Transverse colon (tissue), 3 donors: Measurements from ENCODE around the gene NCAPD2.

Experiments
- POLR2A ChIP-seq: fragments of 450-650 bp; IDR thresholded peaks from one replicate; pipeline ENCODE4 v1.6.1; 2016; ENCODE audit warnings: antibody characterized with exemption, mild to moderate bottlenecking, moderate library complexity
- TF ChIP-seq, protein P1 (sequence below), 5 experiments: fragments of 200-600 bp in 3 of 5; fragments of 450-650 bp in 2 of 5; sonication (generic) in 3 of 5; IDR thresholded peaks; 1 replicate in 2 of 5; 2 replicates in 3 of 5; pipeline ENCODE4 v1.5.1; 2016 to 2017; ENCODE audit warnings: antibody characterized with exemption in 5 of 5, inconsistent platforms in 3 of 5, mild to moderate bottlenecking in 2 of 5, moderate library complexity in 1 of 5

GRCh38 chr12:6452245-6452943 is 41.5 kb upstream of the NCAPD2 start:
- TF ChIP-seq, protein P1, sequence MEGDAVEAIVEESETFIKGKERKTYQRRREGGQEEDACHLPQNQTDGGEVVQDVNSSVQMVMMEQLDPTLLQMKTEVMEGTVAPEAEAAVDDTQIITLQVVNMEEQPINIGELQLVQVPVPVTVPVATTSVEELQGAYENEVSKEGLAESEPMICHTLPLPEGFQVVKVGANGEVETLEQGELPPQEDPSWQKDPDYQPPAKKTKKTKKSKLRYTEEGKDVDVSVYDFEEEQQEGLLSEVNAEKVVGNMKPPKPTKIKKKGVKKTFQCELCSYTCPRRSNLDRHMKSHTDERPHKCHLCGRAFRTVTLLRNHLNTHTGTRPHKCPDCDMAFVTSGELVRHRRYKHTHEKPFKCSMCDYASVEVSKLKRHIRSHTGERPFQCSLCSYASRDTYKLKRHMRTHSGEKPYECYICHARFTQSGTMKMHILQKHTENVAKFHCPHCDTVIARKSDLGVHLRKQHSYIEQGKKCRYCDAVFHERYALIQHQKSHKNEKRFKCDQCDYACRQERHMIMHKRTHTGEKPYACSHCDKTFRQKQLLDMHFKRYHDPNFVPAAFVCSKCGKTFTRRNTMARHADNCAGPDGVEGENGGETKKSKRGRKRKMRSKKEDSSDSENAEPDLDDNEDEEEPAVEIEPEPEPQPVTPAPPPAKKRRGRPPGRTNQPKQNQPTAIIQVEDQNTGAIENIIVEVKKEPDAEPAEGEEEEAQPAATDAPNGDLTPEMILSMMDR (IDR thresholded peaks at IDR 0.05): no peak
- TF ChIP-seq POLR2A: no peak
